H1 (cell line): ENCODE measurements around the gene FKTN. TPM values are rescaled to one million over a fixed set of nuclear protein-coding genes. Genes with fewer than 3 reads are reported as not detected.

Source experiments
- CTCF ChIA-PET: fragments of 300-600 bp; sonication (Branson Sonifier 250); formaldehyde crosslinking; loops from one replicate; lab custom pipeline; 2021; ENCODE audit not compliant: partially characterized antibody; lab: Charles Lee
- POLR2A ChIA-PET: fragments of 300-600 bp; sonication (Branson Sonifier 250); formaldehyde crosslinking; loops from one replicate; lab custom pipeline; 2021; ENCODE audit warnings: inconsistent platforms; ENCODE audit not compliant: partially characterized antibody; lab: Charles Lee
- DNase-seq, 2 experiments: peaks; one replicate each; pipeline versions ENCODE4 v3.0.0 to v3.0.0-alpha.2; 2010 to 2022; ENCODE audit warnings: low spot score in 2 of 2, low read depth in 1 of 2, mixed read lengths in 1 of 2
- FAIRE-seq: peaks from 2 replicates; lab custom pipeline; 2011; peaks lifted over from hg19 to GRCh38; lab: Jason Lieb, UNC
- H2AFZ ChIP-seq: 2 replicates; pipeline ENCODE4 v1.8.1; 2012; ENCODE audit warnings: low read length, inconsistent platforms
- H2AK5ac ChIP-seq: 2 replicates; pipeline ENCODE4 v1.6.1; 2013; ENCODE audit warnings: low read depth, low read length
- H2BK120ac ChIP-seq: replicated peaks from 2 replicates; pipeline ENCODE3; 2013; ENCODE audit warnings: low read depth, low read length, inconsistent platforms
- H2BK12ac ChIP-seq: 2 replicates; pipeline ENCODE4 v1.6.1; 2013; ENCODE audit warnings: low read depth, low read length
- H2BK15ac ChIP-seq: 2 replicates; pipeline ENCODE4 v1.6.1; 2013; ENCODE audit warnings: low read length
- H2BK20ac ChIP-seq: 2 replicates; pipeline ENCODE4 v1.6.1; 2013; ENCODE audit warnings: low read length
- H2BK5ac ChIP-seq: 2 replicates; pipeline ENCODE4 v1.6.1; 2013; ENCODE audit warnings: low read depth, low read length
- H3K14ac ChIP-seq: 2 replicates; pipeline ENCODE4 v1.6.1; 2013; ENCODE audit warnings: inconsistent platforms; ENCODE audit not compliant: insufficient read length
- H3K18ac ChIP-seq: 2 replicates; pipeline ENCODE4 v1.6.1; 2013; ENCODE audit warnings: low read length; ENCODE audit errors: extremely low read depth
- H3K23ac ChIP-seq: 2 replicates; pipeline ENCODE4 v1.6.1; 2013; ENCODE audit warnings: inconsistent platforms; ENCODE audit not compliant: insufficient read length
- H3K23me2 ChIP-seq: 2 replicates; pipeline ENCODE4 v1.6.1; 2013; ENCODE audit warnings: low read depth, low read length
- H3K27ac ChIP-seq: 2 replicates; pipeline ENCODE4 v1.6.1; 2011; ENCODE audit warnings: low read depth, low read length, inconsistent platforms
- H3K27me3 ChIP-seq, 4 experiments: replicated peaks in 1 of 4; 1 replicate in 1 of 4; 2 replicates in 3 of 4; pipeline versions ENCODE4 v1.6.1 to v1.8.1; 2011 to 2013; ENCODE audit warnings: low read length in 3 of 4, mild to moderate bottlenecking in 3 of 4, inconsistent platforms in 2 of 4, mixed read lengths in 2 of 4, moderate library complexity in 1 of 4; ENCODE audit not compliant: control insufficient read depth in 3 of 4, insufficient read depth in 3 of 4; ENCODE audit errors: extremely low read depth in 1 of 4
- H3K36me3 ChIP-seq, 4 experiments: 2 replicates each; pipeline versions ENCODE4 v1.6.1 to v1.8.1; 2011 to 2013; ENCODE audit warnings: mild to moderate bottlenecking in 4 of 4, low read length in 3 of 4, moderate library complexity in 2 of 4, control low read depth in 1 of 4, inconsistent platforms in 1 of 4; ENCODE audit not compliant: insufficient read depth in 4 of 4, control insufficient read depth in 2 of 4
- H3K4ac ChIP-seq: replicated peaks from 2 replicates; pipeline ENCODE3; 2013; ENCODE audit warnings: low read length, low read depth, mixed read lengths, inconsistent platforms; ENCODE audit not compliant: insufficient read length
- H3K4me1 ChIP-seq, 4 experiments: replicated peaks in 1 of 4; 1 replicate in 1 of 4; 2 replicates in 3 of 4; pipeline versions ENCODE4 v1.6.1 to v1.8.1; 2011 to 2013; ENCODE audit warnings: low read length in 3 of 4, inconsistent platforms in 2 of 4, mixed read lengths in 1 of 4; ENCODE audit not compliant: insufficient read depth in 4 of 4, control insufficient read depth in 3 of 4
- H3K4me2 ChIP-seq, 2 experiments: 2 replicates each; pipeline versions ENCODE4 v1.6.1 to v1.8.1; 2011 to 2013; ENCODE audit warnings: low read depth in 2 of 2, low read length in 2 of 2, control low read depth in 1 of 2, inconsistent platforms in 1 of 2, mild to moderate bottlenecking in 1 of 2; ENCODE audit not compliant: insufficient read depth in 1 of 2
- H3K4me3 ChIP-seq, 4 experiments: fragments of 200-600, 300-600 bp in 1 of 4; sonication (generic), shearing (Covaris generic), sonication (Bioruptor Twin) in 1 of 4; 2 replicates each; pipeline versions ENCODE4 v1.5.1 to v1.8.1; 2011 to 2016; ENCODE audit warnings: low read length in 4 of 4, low read depth in 3 of 4, control low read depth in 2 of 4, inconsistent platforms in 2 of 4, mild to moderate bottlenecking in 2 of 4, mixed read lengths in 1 of 4, moderate library complexity in 1 of 4; ENCODE audit not compliant: insufficient read depth in 2 of 4; ENCODE audit errors: extremely low read depth in 1 of 4
- H3K56ac ChIP-seq: replicated peaks from 2 replicates; pipeline ENCODE3; 2013; ENCODE audit warnings: low read depth, mild to moderate bottlenecking, mixed read lengths, low read length, inconsistent platforms; ENCODE audit not compliant: insufficient read length
- H3K79me1 ChIP-seq: 2 replicates; pipeline ENCODE4 v1.6.1; 2013; ENCODE audit warnings: low read depth, low read length, control low read depth
- H3K79me2 ChIP-seq, 2 experiments: 2 replicates each; pipeline versions ENCODE4 v1.6.1 to v1.8.1; 2012 to 2013; ENCODE audit warnings: low read length in 2 of 2, mild to moderate bottlenecking in 2 of 2, inconsistent platforms in 1 of 2; ENCODE audit not compliant: insufficient read depth in 2 of 2, control insufficient read depth in 1 of 2
- H3K9ac ChIP-seq, 4 experiments: replicated peaks in 1 of 4; 1 replicate in 1 of 4; 2 replicates in 3 of 4; pipeline versions ENCODE4 v1.6.1 to v1.8.1; 2011 to 2013; ENCODE audit warnings: low read depth in 3 of 4, low read length in 3 of 4, control low read depth in 2 of 4, mild to moderate bottlenecking in 2 of 4, moderate library complexity in 2 of 4, inconsistent platforms in 1 of 4; ENCODE audit errors: extremely low read depth in 1 of 4
- H3K9me3 ChIP-seq, 2 experiments: 2 replicates each; pipeline versions ENCODE4 v1.6.1 to v1.8.1; 2012 to 2013; ENCODE audit warnings: mild to moderate bottlenecking in 2 of 2, moderate library complexity in 2 of 2, control low read depth in 1 of 2, inconsistent platforms in 1 of 2, low read depth in 1 of 2, low read length in 1 of 2, mixed read lengths in 1 of 2; ENCODE audit not compliant: insufficient read depth in 2 of 2
- H4K20me1 ChIP-seq, 2 experiments: replicated peaks in 1 of 2; 2 replicates each; pipeline versions ENCODE3 to v1.8.1; 2011 to 2013; ENCODE audit warnings: inconsistent platforms in 2 of 2, low read length in 2 of 2, mild to moderate bottlenecking in 1 of 2; ENCODE audit not compliant: insufficient read depth in 2 of 2, control insufficient read depth in 1 of 2
- H4K5ac ChIP-seq: 2 replicates; pipeline ENCODE4 v1.6.1; 2013; ENCODE audit warnings: low read length, low read depth, mixed read lengths, inconsistent platforms; ENCODE audit not compliant: insufficient read length
- H4K8ac ChIP-seq: 2 replicates; pipeline ENCODE4 v1.8.0; 2013; ENCODE audit warnings: mild to moderate bottlenecking, moderate library complexity, low read length, inconsistent platforms; ENCODE audit not compliant: insufficient read depth; ENCODE audit errors: extremely low read depth
- H4K91ac ChIP-seq: replicated peaks from 2 replicates; pipeline ENCODE3; 2013; ENCODE audit warnings: low read length, mixed read lengths, inconsistent platforms; ENCODE audit not compliant: insufficient read length
- ASH2L ChIP-seq: fragments of 200-600, 300-600 bp; sonication (generic); IDR thresholded peaks from one replicate; pipeline ENCODE4 v1.7.1; 2017; ENCODE audit warnings: low read length
- E2F6 ChIP-seq: IDR thresholded peaks from 2 replicates; pipeline ENCODE4 v1.6.1; 2012; ENCODE audit warnings: inconsistent platforms
- MAFK ChIP-seq: IDR thresholded peaks from 2 replicates; pipeline ENCODE4 v1.6.1; 2012; ENCODE audit warnings: low read depth, mild to moderate bottlenecking, improper control_type of control experiment, low read length
- POLR2A ChIP-seq, 2 experiments: IDR thresholded peaks; 1 replicate in 1 of 2; 2 replicates in 1 of 2; pipeline ENCODE4 v1.6.1; 2011; ENCODE audit warnings: low read depth in 2 of 2, low read length in 2 of 2, mild to moderate bottlenecking in 2 of 2; ENCODE audit errors: control extremely low read depth in 1 of 2
- SAP30 ChIP-seq: fragments of 300-600 bp; sonication (generic); IDR thresholded peaks from 2 replicates; pipeline ENCODE4 v1.7.1; 2012; ENCODE audit warnings: low read length, moderate library complexity, mild to moderate bottlenecking, inconsistent platforms; ENCODE audit not compliant: insufficient read depth, insufficient replicate concordance
- SP1 ChIP-seq: IDR thresholded peaks from 2 replicates; pipeline ENCODE4 v1.6.1; 2011; ENCODE audit warnings: low read depth, low read length
- TEAD4 ChIP-seq: IDR thresholded peaks from 2 replicates; pipeline ENCODE4 v1.6.1; 2012; ENCODE audit warnings: low read depth, low read length, inconsistent platforms, mixed read lengths
- YY1 ChIP-seq: IDR thresholded peaks from 2 replicates; pipeline ENCODE4 v1.6.1; 2011; ENCODE audit warnings: low read depth, mild to moderate bottlenecking, low read length
- WGBS, 2 experiments: shearing (Covaris generic) in 1 of 2; methylation state at CpG; one replicate each; pipeline versions ENCODE4 v1.1.6 to v1.1.7; 2013 to 2015; ENCODE audit warnings: low lambda C conversion rate in 2 of 2, mixed read lengths in 2 of 2, inconsistent platforms in 1 of 2, low coverage in 1 of 2, missing lambda C conversion rate in 1 of 2; ENCODE audit not compliant: insufficient replicate concordance in 2 of 2, insufficient coverage in 1 of 2, insufficient read length in 1 of 2; ENCODE audit errors: extremely low coverage in 1 of 2, missing lambda C conversion rate in 1 of 2; 5-methylcytosine and 5-hydroxymethylcytosine counted together
- polyA plus RNA-seq, 7 experiments: library from polyadenylated mRNA; depleted of rRNA in 3 of 7; stranded (reverse) in 5 of 7; unstranded in 2 of 7; fragments of >200 nt in 5 of 7; fragments of 200-250 nt in 2 of 7; gene quantifications; 1 replicate in 5 of 7; 2 replicates in 1 of 7; 4 replicates in 1 of 7; pipeline versions ENCODE4 v1.2.1 to v1.2.3, GENCODE V29; 2011 to 2013; ENCODE audit warnings: missing spikeins in 2 of 7, mixed read lengths in 2 of 7
- total RNA-seq: library from RNA; stranded (reverse); fragmentation: NEBNext Ultra II Directional; extraction: Animal tissue kit (Norgen Biotek cat#: 25700); gene quantifications from 2 replicates; pipeline ENCODE4 v1.2.1, GENCODE V29; 2021

The FKTN gene
- total and polyA plus RNA-seq, 2 of the 8 experiments (the other 6 are each of a cell fraction or from before 2014, with no cell fraction given): 2.7 to 13.4 TPM

GRCh38 chr9:105515811-105516413 is 42.0 kb upstream of the FKTN start:
- Histone ChIP-seq H3K9me3 (peaks cover 0 to 6% of the 10 kb centered on the region in 2 experiments; a peak in 1 of 4 replicates), H3K9ac (no peak overlapping the region; a peak in 1 of 7 replicates), H3K27ac (no peak overlapping the region; the same call in 1 of the 2 replicates), H2AK5ac (no peak overlapping the region), H3K36me3 (peaks cover 0 to 8% (median 0%) of the 10 kb centered on the region in 4 experiments; a peak in 4 of 8 replicates), H4K5ac (no peak overlapping the region), H2BK15ac (no peak overlapping the region), H2BK120ac (no peak overlapping the region), H3K79me2 (no peaks in the 10 kb centered on the region), H3K79me1 (no peaks in the 10 kb centered on the region), H3K23me2 (no peaks in the 10 kb centered on the region), H2BK12ac (no peak overlapping the region), H3K23ac (no peak overlapping the region), H3K18ac (no peak overlapping the region), H3K56ac (no peak overlapping the region), H3K4me3 (0 out of 8 replicates have a peak overlapping the region, but pooled peaks of 1 of the 4 experiments have one; percentile 3), H3K27me3 (no peaks in the 10 kb centered on the region), H3K4me2 (peak overlapping the region in 1 of 2 experiments; percentile 13; a peak in 1 of 4 replicates), H2BK20ac (no peak overlapping the region), H4K20me1 (no peaks in the 10 kb centered on the region), H3K4me1 (peaks cover 0 to 4% (median 0%) of the 10 kb centered on the region in 4 experiments; a peak in 1 of 7 replicates), H4K91ac (no peak overlapping the region), H4K8ac (no peak overlapping the region; the same call in 1 of the 2 replicates), H3K4ac (no peak overlapping the region), H3K14ac (no peak overlapping the region), H2BK5ac (no peak overlapping the region), H2AFZ (no peak overlapping the region)
- DNase-seq (peak; percentile 15 to 59), FAIRE-seq (no peak)
- no peak for TF ChIP-seq E2F6
- TF ChIP-seq YY1: 0 out of 2 replicates have a peak, but pooled peaks have one; percentile 41
- TF ChIP-seq TEAD4: no peak
- no peak for TF ChIP-seq POLR2A (IDR thresholded peaks at IDR 0.05; ENCODE audit: control extremely low read depth in 1 of 2, low read depth in 2 of 2, low read length in 2 of 2)
- TF ChIP-seq SAP30: no peak
- peak; percentile 32; the same call in 1 of the 2 replicates for TF ChIP-seq SP1
- TF ChIP-seq ASH2L: no peak
- TF ChIP-seq MAFK: no peak
- ChIA-PET CTCF (interaction anchor here (0.6 to 1.3 kb wide), 2 partner anchors 21 to 158 kb away, joined by 3 read pairs; no protein-coding TSS in a partner anchor), POLR2A (interaction anchor here (0.6 kb wide), 1 partner anchor 1338 kb away, joined by 3 read pairs; no protein-coding TSS in a partner anchor)
- WGBS, 2 experiments: 82% methylated on average over 11 of the region's 11 CpGs; no CpG with 5 or more reads in 1 of the 2 experiments
